ENCODE results near the gene ALX3.

The ALX3 gene

DNA sequence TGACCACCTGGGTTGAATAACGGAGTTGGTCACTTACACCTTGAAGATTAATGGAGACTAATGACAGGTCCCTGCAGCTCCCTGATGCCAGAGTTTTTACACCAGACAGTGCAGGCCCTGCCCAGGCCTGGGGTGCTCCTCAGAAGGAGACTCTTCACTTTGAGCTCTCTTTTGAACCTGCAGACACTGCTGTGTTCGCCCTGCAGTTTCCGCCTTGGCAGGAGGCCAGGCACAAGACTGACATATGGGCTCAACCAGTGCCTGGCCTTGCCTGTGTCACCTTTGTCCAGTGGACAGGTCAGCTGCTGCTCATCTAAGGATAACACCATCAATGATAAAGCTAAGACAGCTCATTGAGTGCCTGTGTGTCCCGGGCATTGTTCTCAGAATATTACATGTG, 30.8 kb downstream of the ALX3 start:
- no peak overlapping the region for H4K91ac ChIP-seq (ENCODE audit: low read depth, low read length, poor library complexity)
- no peak overlapping the region for H2BK120ac ChIP-seq (ENCODE audit: low read depth, low read length)
- no peak overlapping the region for H3K4me2 ChIP-seq (ENCODE audit: insufficient read depth, low read length, poor library complexity, severe bottlenecking)
- no peak overlapping the region for H3K23ac ChIP-seq (ENCODE audit: low read depth, low read length, poor library complexity)
- H3K9me3 ChIP-seq (replicated peaks in 1 of 2; ENCODE audit: control insufficient read depth in 2 of 2, insufficient read depth in 1 of 2, low read depth in 1 of 2, low read length in 2 of 2), result no peaks in the 10 kb centered on the region
- H2AK5ac ChIP-seq (ENCODE audit: low read depth, low read length), result no peak overlapping the region
- H3K14ac ChIP-seq (ENCODE audit: low read length), result no peak overlapping the region
- H3K79me1 ChIP-seq (ENCODE audit: low read depth, low read length), result peaks cover 10% of the 10 kb centered on the region
- DNase-seq (ENCODE audit: low spot score), result no peak
- H3K18ac ChIP-seq (ENCODE audit: low read length), result no peak overlapping the region
- H2BK15ac ChIP-seq (ENCODE audit: low read length), result no peak overlapping the region
- H3K36me3 ChIP-seq (replicated peaks in 1 of 2; ENCODE audit: control insufficient read depth in 2 of 2, insufficient read depth in 2 of 2, low read length in 2 of 2), result peaks cover 53 to 83% of the 10 kb centered on the region in 2 donors
- no peak overlapping the region for H3K27ac ChIP-seq (replicated peaks; ENCODE audit: low read length)
- H2BK5ac ChIP-seq (ENCODE audit: low read length), result no peak overlapping the region
- H3K4ac ChIP-seq (ENCODE audit: low read length), result no peak overlapping the region
- no peak overlapping the region for H3K9ac ChIP-seq (ENCODE audit: low read depth, low read length, poor library complexity)
- no peak overlapping the region for H2BK12ac ChIP-seq (ENCODE audit: low read length)
- H2AFZ ChIP-seq (ENCODE audit: low read length), result no peak overlapping the region
- WGBS, 2 donors (ENCODE audit: extremely low coverage in 2 of 2, insufficient read length in 2 of 2, insufficient replicate concordance in 1 of 2), result no CpG with 5 or more reads among the region's 4 CpGs
- H3K4me3 ChIP-seq (ENCODE audit: low read length in 2 of 2), result no peak overlapping the region
- no peak overlapping the region for H4K8ac ChIP-seq (ENCODE audit: low read depth, low read length)
- peaks cover 5 to 23% of the 10 kb centered on the region in 2 donors for H3K4me1 ChIP-seq (ENCODE audit: control insufficient read depth in 2 of 2, insufficient read depth in 1 of 2, low read depth in 1 of 2, low read length in 2 of 2)
- no peaks in the 10 kb centered on the region for H3K27me3 ChIP-seq (ENCODE audit: control insufficient read depth in 3 of 3, insufficient read depth in 3 of 3, low read depth in 1 of 3, low read length in 3 of 3)

GRCh38 chr1:110038271-110038670, 32.2 kb downstream of the ALX3 start:
- H3K9me3 ChIP-seq (replicated peaks in 1 of 2; ENCODE audit: control insufficient read depth in 2 of 2, insufficient read depth in 1 of 2, low read depth in 1 of 2, low read length in 2 of 2), result no peaks in the 10 kb centered on the region
- no peak overlapping the region for H3K23ac ChIP-seq (ENCODE audit: low read depth, low read length, poor library complexity)
- H3K4me1 ChIP-seq (ENCODE audit: control insufficient read depth in 2 of 2, insufficient read depth in 1 of 2, low read depth in 1 of 2, low read length in 2 of 2), result peaks cover 5 to 20% of the 10 kb centered on the region in 2 donors
- H3K4ac ChIP-seq (ENCODE audit: low read length), result no peak overlapping the region
- H4K91ac ChIP-seq (ENCODE audit: low read depth, low read length, poor library complexity), result no peak overlapping the region
- DNase-seq (ENCODE audit: low spot score), result no peak
- H2BK15ac ChIP-seq (ENCODE audit: low read length), result no peak overlapping the region
- H3K79me1 ChIP-seq (ENCODE audit: low read depth, low read length), result peaks cover 10% of the 10 kb centered on the region
- no peak overlapping the region for H2BK5ac ChIP-seq (ENCODE audit: low read length)
- no peak overlapping the region for H3K9ac ChIP-seq (ENCODE audit: low read depth, low read length, poor library complexity)
- no peak overlapping the region for H3K4me3 ChIP-seq (ENCODE audit: low read length in 2 of 2)
- H3K27ac ChIP-seq (replicated peaks; ENCODE audit: low read length), result no peak overlapping the region
- WGBS, 2 donors (ENCODE audit: extremely low coverage in 2 of 2, insufficient read length in 2 of 2, insufficient replicate concordance in 1 of 2), result no CpG with 5 or more reads among the region's 5 CpGs
- H3K14ac ChIP-seq (ENCODE audit: low read length), result no peak overlapping the region
- H2AFZ ChIP-seq (ENCODE audit: low read length), result no peak overlapping the region
- H4K8ac ChIP-seq (ENCODE audit: low read depth, low read length), result no peak overlapping the region
- peaks cover 44 to 69% of the 10 kb centered on the region in 2 donors for H3K36me3 ChIP-seq (replicated peaks in 1 of 2; ENCODE audit: control insufficient read depth in 2 of 2, insufficient read depth in 2 of 2, low read length in 2 of 2)
- H2BK12ac ChIP-seq (ENCODE audit: low read length), result no peak overlapping the region
- no peak overlapping the region for H2AK5ac ChIP-seq (ENCODE audit: low read depth, low read length)
- H3K27me3 ChIP-seq (ENCODE audit: control insufficient read depth in 3 of 3, insufficient read depth in 3 of 3, low read depth in 1 of 3, low read length in 3 of 3), result no peaks in the 10 kb centered on the region
- no peak overlapping the region for H3K4me2 ChIP-seq (ENCODE audit: insufficient read depth, low read length, poor library complexity, severe bottlenecking)
- H3K18ac ChIP-seq (ENCODE audit: low read length), result no peak overlapping the region
- no peak overlapping the region for H2BK120ac ChIP-seq (ENCODE audit: low read depth, low read length)

- Histone ChIP-seq H2BK120ac (ENCODE audit: low read depth, low read length) (no peak overlapping the region), H2BK15ac (ENCODE audit: low read length) (no peak overlapping the region), H3K27ac (replicated peaks; ENCODE audit: low read length) (peak overlapping the region; percentile 53), H3K27me3 (ENCODE audit: control insufficient read depth in 3 of 3, insufficient read depth in 3 of 3, low read depth in 1 of 3, low read length in 3 of 3) (no peaks in the 10 kb centered on the region), H3K4me3 (ENCODE audit: low read length in 2 of 2) (peak overlapping the region; percentile 53 to 90), H3K4ac (ENCODE audit: low read length) (no peak overlapping the region), H2BK12ac (ENCODE audit: low read length) (no peak overlapping the region), H3K9me3 (replicated peaks in 1 of 2; ENCODE audit: control insufficient read depth in 2 of 2, insufficient read depth in 1 of 2, low read depth in 1 of 2, low read length in 2 of 2) (no peaks in the 10 kb centered on the region), H3K4me2 (ENCODE audit: insufficient read depth, low read length, poor library complexity, severe bottlenecking) (peak overlapping the region; percentile 82), H3K36me3 (replicated peaks in 1 of 2; ENCODE audit: control insufficient read depth in 2 of 2, insufficient read depth in 2 of 2, low read length in 2 of 2) (peaks cover 19 to 39% of the 10 kb centered on the region in 2 donors), H4K91ac (ENCODE audit: low read depth, low read length, poor library complexity) (no peak overlapping the region), H3K18ac (ENCODE audit: low read length) (peak overlapping the region; percentile 97), H2AK5ac (ENCODE audit: low read depth, low read length) (no peak overlapping the region), H3K9ac (ENCODE audit: low read depth, low read length, poor library complexity) (peak overlapping the region; percentile 94), H4K8ac (ENCODE audit: low read depth, low read length) (no peak overlapping the region), H3K79me1 (ENCODE audit: low read depth, low read length) (peaks cover 7% of the 10 kb centered on the region), H3K14ac (ENCODE audit: low read length) (peak overlapping the region; percentile 50), H2BK5ac (ENCODE audit: low read length) (peak overlapping the region; percentile 95), H3K4me1 (ENCODE audit: control insufficient read depth in 2 of 2, insufficient read depth in 1 of 2, low read depth in 1 of 2, low read length in 2 of 2) (peaks cover 3 to 14% of the 10 kb centered on the region in 2 donors), H2AFZ (ENCODE audit: low read length) (peak overlapping the region; percentile 79), H3K23ac (ENCODE audit: low read depth, low read length, poor library complexity) (peak overlapping the region; percentile 67)
- no CpG with 5 or more reads among the region's 16 CpGs for WGBS, 2 donors (ENCODE audit: extremely low coverage in 2 of 2, insufficient read length in 2 of 2, insufficient replicate concordance in 1 of 2)
- DNase-seq (ENCODE audit: low spot score), result peak; percentile 11
Observed at GRCh38 chr1:110035236-110035752, 35.2 kb downstream of the ALX3 start.

- no peak within 1 kb of the TSS for H3K4ac ChIP-seq (ENCODE audit: low read length)
- H3K14ac ChIP-seq (ENCODE audit: low read length), result peak within 1 kb of the TSS; percentile 50
- no peak within 1 kb of the TSS for H2BK120ac ChIP-seq (ENCODE audit: low read depth, low read length)
- no peak within 1 kb of the TSS for H4K8ac ChIP-seq (ENCODE audit: low read depth, low read length)
- H2BK12ac ChIP-seq (ENCODE audit: low read length), result no peak within 1 kb of the TSS
- peak within 1 kb of the TSS; percentile 79 for H2AFZ ChIP-seq (ENCODE audit: low read length)
- peak within 1 kb of the TSS; percentile 53 to 90 for H3K4me3 ChIP-seq (ENCODE audit: low read length in 2 of 2)
- peak within 1 kb of the TSS; percentile 97 for H3K18ac ChIP-seq (ENCODE audit: low read length)
- DNase-seq (ENCODE audit: low spot score), result peak; percentile 89
- no peaks in the 10 kb centered on the region for H3K9me3 ChIP-seq (replicated peaks in 1 of 2; ENCODE audit: control insufficient read depth in 2 of 2, insufficient read depth in 1 of 2, low read depth in 1 of 2, low read length in 2 of 2)
- H3K4me1 ChIP-seq (ENCODE audit: control insufficient read depth in 2 of 2, insufficient read depth in 1 of 2, low read depth in 1 of 2, low read length in 2 of 2), result peaks cover 3 to 14% of the 10 kb centered on the region in 2 donors
- peaks cover 16 to 33% of the 10 kb centered on the region in 2 donors for H3K36me3 ChIP-seq (replicated peaks in 1 of 2; ENCODE audit: control insufficient read depth in 2 of 2, insufficient read depth in 2 of 2, low read length in 2 of 2)
- H3K79me1 ChIP-seq (ENCODE audit: low read depth, low read length), result peaks cover 7% of the 10 kb centered on the region
- WGBS, 2 donors (ENCODE audit: extremely low coverage in 2 of 2, insufficient read length in 2 of 2, insufficient replicate concordance in 1 of 2), result no CpG with 5 or more reads among the region's 66 CpGs
- H3K27me3 ChIP-seq (ENCODE audit: control insufficient read depth in 3 of 3, insufficient read depth in 3 of 3, low read depth in 1 of 3, low read length in 3 of 3), result no peaks in the 10 kb centered on the region
- peak within 1 kb of the TSS; percentile 95 for H2BK5ac ChIP-seq (ENCODE audit: low read length)
- peak within 1 kb of the TSS; percentile 60 for H2BK15ac ChIP-seq (ENCODE audit: low read length)
- H3K23ac ChIP-seq (ENCODE audit: low read depth, low read length, poor library complexity), result peak within 1 kb of the TSS; percentile 67
- H3K9ac ChIP-seq (ENCODE audit: low read depth, low read length, poor library complexity), result peak within 1 kb of the TSS; percentile 94
- peak within 1 kb of the TSS; percentile 53 for H3K27ac ChIP-seq (replicated peaks; ENCODE audit: low read length)
- H4K91ac ChIP-seq (ENCODE audit: low read depth, low read length, poor library complexity), result no peak within 1 kb of the TSS
- no peak within 1 kb of the TSS for H2AK5ac ChIP-seq (ENCODE audit: low read depth, low read length)
- peak within 1 kb of the TSS; percentile 82 for H3K4me2 ChIP-seq (ENCODE audit: insufficient read depth, low read length, poor library complexity, severe bottlenecking)
Observed at GRCh38 chr1:110034451-110035235, 35.8 kb downstream of the ALX3 start, which contains the start of gene STRIP1. STRIP1 (plus strand) TSS chr1:110034624; CDS start chr1:110034638, 14 bp downstream.
